Ascending aorta (tissue), 2 donors: ENCODE data around the gene ATP9B. TPM values are rescaled to one million over a fixed set of nuclear protein-coding genes. Genes with fewer than 3 reads are reported as not detected.

ENCODE experiments used
- DNase-seq, 2 donors: peaks; one replicate each; pipeline ENCODE4 v3.0.0-alpha.2; 2019; ENCODE audit warnings: low spot score in 2 of 2
- H3K27ac ChIP-seq, 2 donors: fragments of 200-600 bp; sonication (generic); one replicate each; pipeline ENCODE4 v1.5.1; 2016 to 2017; ENCODE audit warnings: mild to moderate bottlenecking in 1 of 2
- H3K27me3 ChIP-seq: fragments of 200-600 bp; sonication (generic); one replicate; pipeline ENCODE4 v1.5.1; 2017
- H3K36me3 ChIP-seq, 2 donors: fragments of 200-600 bp; sonication (generic); one replicate each; pipeline ENCODE4 v1.5.1; 2016
- H3K4me1 ChIP-seq, 2 donors: fragments of 200-600 bp; sonication (generic); one replicate each; pipeline ENCODE4 v1.5.1; 2016 to 2017; ENCODE audit warnings: mild to moderate bottlenecking in 1 of 2
- H3K4me3 ChIP-seq, 2 donors: fragments of 200-600 bp; sonication (generic); one replicate each; pipeline ENCODE4 v1.5.1; 2016 to 2017; ENCODE audit warnings: mild to moderate bottlenecking in 1 of 2
- H3K9me3 ChIP-seq, 2 donors: fragments of 200-600 bp; sonication (generic); one replicate each; pipeline ENCODE4 v1.5.1; 2016
- CTCF ChIP-seq, 3 experiments: fragments of 200-600 bp in 2 of 3; fragments of 450-650 bp in 1 of 3; sonication (generic) in 2 of 3; IDR thresholded peaks; one replicate each; pipeline ENCODE4 v1.5.1; 2016 to 2019; ENCODE audit warnings: antibody characterized with exemption in 3 of 3, mild to moderate bottlenecking in 1 of 3, moderate library complexity in 1 of 3
- intact Hi-C: fragments of 100-400 bp; cut with DNase I; formaldehyde crosslinking; loops from one replicate; pipeline ENCODE4 v1.15.1; 2023
- total RNA-seq: library from RNA; depleted of rRNA; stranded (reverse); fragments of >200 nt; gene quantifications from one replicate; pipeline ENCODE4 v1.1.0, GENCODE V29; 2016

Gene ATP9B
- total RNA-seq, 1 donor from 2014 or later: 14.4 TPM

- DNase-seq: no peak
- TF ChIP-seq CTCF (IDR thresholded peaks at IDR 0.05): no peak
- H3K4me3 ChIP-seq: no peak overlapping the region
- no peaks in the 10 kb centered on the region for H3K9me3 ChIP-seq
- peaks cover 24 to 44% of the 10 kb centered on the region in 2 donors for H3K36me3 ChIP-seq
- intact Hi-C loops: no loop called here
- H3K27me3 ChIP-seq: no peaks in the 10 kb centered on the region
- no peaks in the 10 kb centered on the region for H3K4me1 ChIP-seq
- no peak overlapping the region for H3K27ac ChIP-seq
Measured at GRCh38 chr18:79416677-79417052, 347.5 kb downstream of the ATP9B start.

GRCh38 chr18:79418236-79418635 lies 349.0 kb downstream of the ATP9B start:
- H3K27ac ChIP-seq: no peak overlapping the region

GRCh38 chr18:79418642-79419041 lies 349.4 kb downstream of the ATP9B start:
- H3K36me3 ChIP-seq: peaks cover 11 to 32% of the 10 kb centered on the region in 2 donors
- no peak for DNase-seq
- no peaks in the 10 kb centered on the region for H3K4me1 ChIP-seq
- H3K9me3 ChIP-seq: no peaks in the 10 kb centered on the region
- no peak overlapping the region for H3K27ac ChIP-seq
- no peak overlapping the region for H3K4me3 ChIP-seq
- intact Hi-C loops: no loop called here
- no peaks in the 10 kb centered on the region for H3K27me3 ChIP-seq
- no peak for TF ChIP-seq CTCF (IDR thresholded peaks at IDR 0.05)

More at GRCh38 chr18:79418236-79418635, 349.0 kb downstream of the ATP9B start:
- Histone ChIP-seq H3K27me3 (no peaks in the 10 kb centered on the region), H3K4me3 (no peak overlapping the region), H3K9me3 (no peaks in the 10 kb centered on the region), H3K36me3 (peaks cover 13 to 36% of the 10 kb centered on the region in 2 donors), H3K4me1 (no peaks in the 10 kb centered on the region)
- no peak for DNase-seq
- TF ChIP-seq CTCF (IDR thresholded peaks at IDR 0.05): no peak
- intact Hi-C loops: no loop called here

- no peak for DNase-seq
- Histone ChIP-seq H3K4me1 (no peaks in the 10 kb centered on the region), H3K27me3 (no peaks in the 10 kb centered on the region), H3K36me3 (peaks cover 8 to 30% of the 10 kb centered on the region in 2 donors), H3K9me3 (no peaks in the 10 kb centered on the region), H3K27ac (no peak overlapping the region), H3K4me3 (no peak overlapping the region)
- intact Hi-C loops: no loop called here
- no peak for TF ChIP-seq CTCF (IDR thresholded peaks at IDR 0.05)
Measured at GRCh38 chr18:79420033-79420745, 351.0 kb downstream of the ATP9B start.

GRCh38 chr18:79421275-79421857 lies 352.2 kb downstream of the ATP9B start:
- H3K9me3 ChIP-seq: no peaks in the 10 kb centered on the region
- H3K27me3 ChIP-seq: no peaks in the 10 kb centered on the region
- intact Hi-C loops: no loop called here
- no peak for DNase-seq
- TF ChIP-seq CTCF (IDR thresholded peaks at IDR 0.05): no peak
- H3K4me3 ChIP-seq: no peak overlapping the region
- no peaks in the 10 kb centered on the region for H3K4me1 ChIP-seq
- no peak overlapping the region for H3K27ac ChIP-seq
- peaks cover 8 to 41% of the 10 kb centered on the region in 2 donors for H3K36me3 ChIP-seq
